NCI-H82 (cell line): ENCODE data around the gene RTN4RL1.
"Not testable (repeated sequence)": the region's sequence is repeated elsewhere in the genome, so short reads cannot be mapped to it uniquely, and the experiment has no call there.

Source experiments
- DNase-seq: peaks from one replicate; lab custom pipeline; 2025; lab: John Stamatoyannopoulos, UW

Gene RTN4RL1

DNA sequence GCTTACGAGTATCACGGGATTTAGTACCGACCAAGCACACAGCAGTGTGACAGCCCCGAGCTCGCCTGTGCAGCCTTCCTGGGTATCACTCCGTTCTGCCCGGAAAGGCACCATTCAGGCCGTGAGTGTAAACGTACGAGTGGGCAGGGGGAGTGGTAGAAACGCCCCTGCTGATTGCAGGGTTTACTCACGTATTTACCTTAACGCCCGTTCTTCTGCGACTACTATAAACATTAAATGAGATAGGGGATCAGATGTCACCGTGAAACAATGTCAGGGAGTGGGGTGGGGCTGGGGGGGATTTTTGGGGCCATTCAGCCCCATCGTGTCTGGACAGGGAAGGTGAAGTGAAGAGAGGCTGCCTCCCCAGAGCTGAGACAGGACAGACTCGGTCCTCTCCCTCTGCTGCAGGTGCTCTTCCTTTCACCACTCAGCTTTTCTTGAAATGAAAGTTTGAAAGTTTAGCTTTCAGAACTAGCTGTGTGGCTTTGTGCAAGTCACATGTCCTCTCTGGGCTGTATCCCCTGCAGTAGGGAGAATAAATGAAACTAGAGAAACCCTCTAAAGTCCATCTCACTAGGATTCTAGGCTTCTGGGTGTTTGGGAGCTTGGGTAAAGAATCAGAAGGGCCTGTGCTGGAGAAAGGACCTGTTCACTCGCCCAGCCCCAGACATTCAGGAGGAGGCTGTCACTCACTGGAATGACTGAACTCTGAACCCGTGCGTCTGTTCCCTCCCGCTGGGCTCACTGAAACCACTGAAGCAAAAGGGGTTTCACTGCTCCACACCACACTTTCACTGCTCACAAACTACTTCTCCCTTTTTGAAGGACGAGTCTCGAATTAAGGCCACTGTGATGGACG, 128.7 kb downstream of the RTN4RL1 start:
- no peak for DNase-seq

DNA sequence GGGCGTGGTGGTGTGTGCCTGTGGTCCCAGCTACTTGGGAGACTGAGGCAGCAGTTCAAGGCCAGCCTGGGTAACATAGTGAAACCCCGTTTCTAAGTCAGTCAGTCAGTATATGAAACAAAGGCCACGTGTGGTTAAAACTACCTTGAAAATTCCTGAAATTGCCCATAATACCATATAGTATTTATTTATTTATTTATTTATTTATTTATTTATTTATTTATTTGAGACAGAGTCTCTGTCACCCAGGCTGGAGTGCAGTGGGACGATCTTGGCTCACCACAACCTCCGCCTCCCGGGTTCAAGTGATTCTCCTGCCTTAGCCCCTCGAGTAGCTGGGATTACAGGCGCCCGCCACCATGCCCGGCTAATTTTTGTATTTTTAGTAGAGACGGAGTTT, 129.7 kb downstream of the RTN4RL1 start:
- not testable (repeated sequence) for DNase-seq

DNA sequence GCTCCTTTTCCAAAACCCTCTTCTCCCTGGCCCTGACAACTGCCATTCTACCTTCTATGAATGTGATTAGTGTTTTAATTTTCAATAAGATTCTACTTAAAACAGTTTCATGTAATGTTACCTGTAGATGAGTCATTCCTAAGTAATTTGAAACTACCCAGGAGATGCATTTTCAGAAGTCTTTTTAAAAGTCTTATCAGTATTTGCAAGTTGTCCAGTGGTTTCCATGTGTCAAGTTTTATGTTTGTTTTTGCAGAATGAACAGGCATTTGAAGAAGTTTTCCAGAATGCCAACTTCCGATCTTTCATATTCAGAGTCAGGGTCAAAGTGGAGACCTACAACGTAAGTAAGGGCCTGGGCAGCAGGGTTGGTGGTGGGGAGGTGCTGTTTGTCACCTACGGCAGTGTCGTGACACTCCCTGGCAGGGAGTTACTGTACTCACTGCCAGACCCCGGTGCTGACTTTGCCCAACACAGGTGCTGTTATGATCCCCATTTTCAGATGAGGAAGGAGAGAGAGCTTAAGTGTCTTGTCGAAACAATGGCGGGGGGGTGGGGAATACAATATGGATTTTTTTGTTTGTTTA, 130.3 kb downstream of the RTN4RL1 start:
- DNase-seq: no peak

DNA sequence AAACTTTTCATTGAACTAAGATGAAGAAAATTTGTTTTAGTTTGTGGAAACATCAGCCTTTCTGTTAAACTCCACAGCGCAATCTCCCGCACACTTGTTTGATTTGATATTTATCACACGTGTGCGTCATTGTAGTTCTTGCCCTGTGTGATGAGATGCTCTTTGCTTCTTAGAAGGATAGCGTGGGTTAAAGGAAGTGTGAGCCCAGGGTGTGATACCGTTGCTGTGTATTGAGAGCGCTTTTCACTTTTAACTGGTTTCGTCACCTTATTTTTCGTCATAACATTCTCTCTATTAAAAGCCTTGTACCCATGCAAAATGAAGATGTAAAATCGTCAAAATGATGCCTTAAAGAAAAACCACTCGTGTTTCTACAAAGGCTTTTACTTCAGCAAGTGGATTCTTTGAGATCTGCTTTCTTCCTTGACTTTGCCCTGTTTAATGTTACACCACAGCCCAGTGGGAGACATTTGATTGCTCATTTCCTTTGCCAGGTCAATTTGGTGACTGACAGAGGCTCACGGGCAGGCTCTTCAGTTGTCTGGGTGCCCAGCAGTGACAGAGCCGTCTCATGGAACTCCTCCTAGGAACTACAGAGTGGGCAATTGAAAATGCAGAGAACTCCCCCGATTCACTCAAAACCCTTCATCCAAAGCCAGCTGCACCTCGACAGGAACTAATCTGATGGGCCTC, 134.2 kb downstream of the RTN4RL1 start:
- no peak for DNase-seq

DNA sequence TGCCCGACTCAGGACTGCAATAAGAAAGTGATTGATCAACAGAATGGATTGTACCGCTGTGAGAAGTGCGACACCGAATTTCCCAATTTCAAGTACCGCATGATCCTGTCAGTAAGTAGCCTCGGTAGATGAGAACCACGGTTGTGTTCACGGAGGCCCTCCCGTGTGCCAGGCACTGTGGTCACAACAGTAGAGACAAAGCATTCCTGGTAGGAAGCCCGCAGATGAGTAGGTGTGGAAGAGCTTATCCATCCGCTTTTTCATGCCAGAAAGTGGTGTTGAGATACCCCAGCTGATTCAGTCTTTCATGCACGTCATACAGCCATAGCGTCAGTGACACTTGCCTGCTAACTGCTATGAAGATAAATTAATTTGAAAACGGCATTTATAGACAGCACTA, 136.4 kb downstream of the RTN4RL1 start:
- DNase-seq: no peak
